H9 (cell line): ENCODE data around the gene KCNE4. TPM values are rescaled to one million over a fixed set of nuclear protein-coding genes. Genes with fewer than 3 reads are reported as not detected.

Source experiments
- DNase-seq: peaks from one replicate; pipeline ENCODE4 v3.0.0-alpha.2; 2017
- H2AFZ ChIP-seq: one replicate; pipeline ENCODE4 v1.6.1; 2013; ENCODE audit warnings: mild to moderate bottlenecking, low read length, control low read depth, moderate library complexity
- H2AK5ac ChIP-seq: 2 replicates; pipeline ENCODE4 v1.6.1; 2013; ENCODE audit warnings: low read length, control low read depth, mixed read lengths; ENCODE audit not compliant: insufficient read length
- H2BK120ac ChIP-seq: one replicate; pipeline ENCODE4 v1.6.1; 2013; ENCODE audit warnings: low read depth, mild to moderate bottlenecking, low read length, control low read depth, inconsistent platforms; ENCODE audit not compliant: poor library complexity, severe bottlenecking
- H2BK12ac ChIP-seq: 2 replicates; pipeline ENCODE4 v1.6.1; 2013; ENCODE audit warnings: low read length, control low read depth, mixed read lengths, low read depth; ENCODE audit not compliant: insufficient read length
- H2BK15ac ChIP-seq: 2 replicates; pipeline ENCODE4 v1.6.1; 2013; ENCODE audit warnings: low read depth, low read length, control low read depth
- H2BK20ac ChIP-seq: one replicate; pipeline ENCODE4 v1.6.1; 2013; ENCODE audit warnings: low read depth, mild to moderate bottlenecking, low read length, control low read depth, inconsistent platforms; ENCODE audit not compliant: poor library complexity, severe bottlenecking
- H2BK5ac ChIP-seq: 2 replicates; pipeline ENCODE4 v1.6.1; 2013; ENCODE audit warnings: low read length, control low read depth, mixed read lengths; ENCODE audit not compliant: insufficient read length
- H3K14ac ChIP-seq: 2 replicates; pipeline ENCODE4 v1.6.1; 2013; ENCODE audit warnings: low read length, control low read depth; ENCODE audit not compliant: insufficient read depth
- H3K18ac ChIP-seq: 2 replicates; pipeline ENCODE4 v1.6.1; 2013; ENCODE audit warnings: low read depth, mild to moderate bottlenecking, mixed read lengths, low read length, control low read depth; ENCODE audit not compliant: insufficient read length
- H3K23ac ChIP-seq: 2 replicates; pipeline ENCODE4 v1.6.1; 2013; ENCODE audit warnings: low read length, control low read depth, mixed read lengths, low read depth; ENCODE audit not compliant: insufficient read length
- H3K23me2 ChIP-seq: 2 replicates; pipeline ENCODE4 v1.6.1; 2013; ENCODE audit warnings: low read depth, mild to moderate bottlenecking, mixed read lengths, low read length, control low read depth; ENCODE audit not compliant: insufficient read length, poor library complexity, severe bottlenecking
- H3K27ac ChIP-seq: 2 replicates; pipeline ENCODE4 v1.5.1; 2013; ENCODE audit warnings: low read length, control low read depth, mixed read lengths, low read depth; ENCODE audit not compliant: insufficient read length
- H3K27me3 ChIP-seq: 2 replicates; pipeline ENCODE4 v1.6.1; 2013; ENCODE audit warnings: low read length, control low read depth, inconsistent platforms; ENCODE audit not compliant: insufficient read depth
- H3K4ac ChIP-seq: 2 replicates; pipeline ENCODE4 v1.6.1; 2013; ENCODE audit warnings: low read depth, mild to moderate bottlenecking, control low read depth, inconsistent platforms, low read length, moderate library complexity
- H3K4me1 ChIP-seq: 2 replicates; pipeline ENCODE4 v1.6.1; 2013; ENCODE audit warnings: low read length, control low read depth, inconsistent platforms; ENCODE audit not compliant: insufficient read depth
- H3K4me2 ChIP-seq: 2 replicates; pipeline ENCODE4 v1.6.1; 2013; ENCODE audit warnings: low read length, control low read depth, mixed read lengths; ENCODE audit not compliant: insufficient read length, insufficient read depth
- H3K56ac ChIP-seq: 2 replicates; pipeline ENCODE4 v1.6.1; 2013; ENCODE audit warnings: low read depth, mild to moderate bottlenecking, mixed read lengths, low read length, control low read depth; ENCODE audit not compliant: insufficient read length
- H3K79me1 ChIP-seq: 2 replicates; pipeline ENCODE4 v1.6.1; 2013; ENCODE audit warnings: low read depth, mild to moderate bottlenecking, moderate library complexity, low read length, control low read depth, inconsistent platforms; ENCODE audit not compliant: insufficient read depth, poor library complexity, severe bottlenecking
- H3K79me2 ChIP-seq: 2 replicates; pipeline ENCODE4 v1.6.1; 2013; ENCODE audit warnings: low read length, control low read depth, inconsistent platforms; ENCODE audit not compliant: insufficient read depth
- H3K9ac ChIP-seq: 2 replicates; pipeline ENCODE4 v1.6.1; 2013; ENCODE audit warnings: low read length, control low read depth, mixed read lengths; ENCODE audit not compliant: insufficient read length; ENCODE audit errors: extremely low read depth
- H3K9me3 ChIP-seq: one replicate; pipeline ENCODE4 v1.6.1; 2013; ENCODE audit warnings: low read depth, low read length, inconsistent platforms; ENCODE audit not compliant: control insufficient read depth
- H3T11ph ChIP-seq: one replicate; pipeline ENCODE4 v1.6.1; 2013; ENCODE audit warnings: mild to moderate bottlenecking, low read length, control low read depth, inconsistent platforms
- H4K20me1 ChIP-seq: one replicate; pipeline ENCODE4 v1.6.1; 2013; ENCODE audit not compliant: control insufficient read depth, insufficient read length, insufficient read depth
- H4K5ac ChIP-seq: 2 replicates; pipeline ENCODE4 v1.6.1; 2013; ENCODE audit warnings: low read depth, mild to moderate bottlenecking, mixed read lengths, low read length, control low read depth; ENCODE audit not compliant: insufficient read length
- H4K8ac ChIP-seq: replicated peaks from 2 replicates; pipeline ENCODE4 v1.6.1; 2013; ENCODE audit warnings: low read length, control low read depth, mixed read lengths, low read depth; ENCODE audit not compliant: insufficient read length
- H4K91ac ChIP-seq: 2 replicates; pipeline ENCODE4 v1.6.1; 2013; ENCODE audit warnings: low read depth, mild to moderate bottlenecking, moderate library complexity, mixed read lengths, low read length, control low read depth; ENCODE audit not compliant: insufficient read length
- H3K27ac Mint-ChIP-seq, 3 experiments: 2 replicates in 2 of 3; 3 replicates in 1 of 3; pipeline ENCODE4 v1.8.0; 2020 to 2021; ENCODE audit warnings: mixed read lengths in 3 of 3, mild to moderate bottlenecking in 1 of 3, moderate library complexity in 1 of 3
- H3K27me3 Mint-ChIP-seq: 2 replicates; pipeline ENCODE4 v1.8.0; 2021; ENCODE audit warnings: low read depth, mild to moderate bottlenecking, moderate library complexity, mixed read lengths
- H3K36me3 Mint-ChIP-seq, 3 experiments: 2 replicates in 2 of 3; 3 replicates in 1 of 3; pipeline ENCODE4 v1.8.0; 2020 to 2021; ENCODE audit warnings: low read depth in 3 of 3, mixed read lengths in 3 of 3; ENCODE audit not compliant: insufficient read depth in 1 of 3
- H3K4me1 Mint-ChIP-seq, 2 experiments: 2 replicates each; pipeline ENCODE4 v1.8.0; 2020; ENCODE audit warnings: mixed read lengths in 2 of 2
- H3K4me3 Mint-ChIP-seq, 2 experiments: 2 replicates in 1 of 2; 3 replicates in 1 of 2; pipeline ENCODE4 v1.8.0; 2020 to 2021; ENCODE audit warnings: mild to moderate bottlenecking in 2 of 2, mixed read lengths in 2 of 2, moderate library complexity in 1 of 2
- H3K9me3 Mint-ChIP-seq, 2 experiments: 2 replicates in 1 of 2; 3 replicates in 1 of 2; pipeline ENCODE4 v1.8.0; 2020; ENCODE audit warnings: mild to moderate bottlenecking in 2 of 2, mixed read lengths in 2 of 2, moderate library complexity in 1 of 2
- WGBS: extraction: QIAGEN DNeasy Blood & Tissue Kit; methylation state at CpG from one replicate; pipeline ENCODE4 v1.1.7; 2013; ENCODE audit warnings: missing lambda C conversion rate, low lambda C conversion rate, mixed read lengths; ENCODE audit not compliant: insufficient read length; ENCODE audit errors: extremely low coverage; 5-methylcytosine and 5-hydroxymethylcytosine counted together
- total RNA-seq: library from RNA; stranded (reverse); gene quantifications from 2 replicates; pipeline ENCODE4 v1.2.1, GENCODE V29; 2021
- TF ChIP-seq, protein P1 (sequence below): fragments of 200-600 bp; sonication (generic); conservative IDR thresholded peaks from 3 replicates; pipeline ENCODE4 v1.8.0; 2021; ENCODE audit warnings: antibody characterized with exemption, mild to moderate bottlenecking

The KCNE4 gene
- total RNA-seq, 1 experiment from 2014 or later = 0.24 TPM

DNA sequence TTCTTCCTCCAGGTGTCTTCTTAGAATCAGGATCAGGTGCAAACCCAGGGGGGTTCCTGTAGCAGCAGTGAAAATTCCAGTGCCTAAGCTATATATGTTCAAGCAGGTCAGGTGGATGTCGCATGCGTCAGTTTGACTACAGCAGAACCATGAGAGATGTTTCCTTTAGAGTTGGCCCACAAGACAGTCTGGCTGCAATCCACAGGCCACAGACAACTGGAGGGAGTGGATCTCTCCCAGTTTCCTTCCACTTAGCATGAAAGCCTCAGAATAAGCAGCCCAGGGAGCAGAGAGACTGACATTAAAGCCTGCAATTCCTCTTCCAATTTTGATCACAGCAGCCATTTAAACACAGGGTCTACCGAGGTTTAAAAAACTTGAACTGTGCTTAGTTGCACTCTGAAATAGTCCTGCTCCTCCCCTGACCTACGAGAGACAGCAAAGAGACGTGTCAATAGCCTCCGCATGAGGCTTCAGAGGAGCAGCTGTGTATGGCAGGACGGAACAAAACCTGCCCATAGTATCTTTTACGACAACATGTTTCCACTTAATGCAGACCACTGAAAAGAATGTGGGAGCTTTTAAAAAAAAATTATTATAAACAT, 988 bp upstream of the KCNE4 start:
- no peaks in the 10 kb centered on the region for H4K20me1 ChIP-seq
- H2BK5ac ChIP-seq = no peak overlapping the region
- no peaks in the 10 kb centered on the region for H3K79me2 ChIP-seq
- no peak overlapping the region for H3K23ac ChIP-seq
- no peak overlapping the region for H3K4me2 ChIP-seq
- no peaks in the 10 kb centered on the region for H3K36me3 Mint-ChIP-seq
- H2BK20ac ChIP-seq = no peak overlapping the region
- H3K4me1 Mint-ChIP-seq = peaks cover 39 to 46% of the 10 kb centered on the region in 2 experiments
- no peak for DNase-seq
- H4K8ac ChIP-seq = no peak overlapping the region
- no peaks in the 10 kb centered on the region for H3K9me3 Mint-ChIP-seq
- no CpG with 5 or more reads among the region's 8 CpGs for WGBS
- H3K56ac ChIP-seq = no peak overlapping the region
- no peak overlapping the region for H3T11ph ChIP-seq
- H4K5ac ChIP-seq = no peak overlapping the region
- H3K27ac ChIP-seq = no peak overlapping the region
- H3K27me3 ChIP-seq = no peaks in the 10 kb centered on the region; the same call in 1 of the 2 replicates
- H2AK5ac ChIP-seq = no peak overlapping the region
- H3K4me1 ChIP-seq = no peaks in the 10 kb centered on the region; the same call in 1 of the 2 replicates
- peaks cover 8% of the 10 kb centered on the region; the same call in 1 of the 2 replicates for H3K27me3 Mint-ChIP-seq
- no peak overlapping the region for H3K18ac ChIP-seq
- H2AFZ ChIP-seq = no peak overlapping the region
- no peak overlapping the region for H3K9ac ChIP-seq
- no peak overlapping the region for H2BK15ac ChIP-seq
- no peak overlapping the region for H3K4me3 Mint-ChIP-seq
- H3K4ac ChIP-seq = no peak overlapping the region
- H2BK120ac ChIP-seq = no peak overlapping the region
- H3K14ac ChIP-seq = no peak overlapping the region
- no peaks in the 10 kb centered on the region for H3K23me2 ChIP-seq
- H4K91ac ChIP-seq = no peak overlapping the region
- H3K27ac Mint-ChIP-seq = no peak overlapping the region
- no peak overlapping the region for H2BK12ac ChIP-seq
- no peaks in the 10 kb centered on the region for H3K79me1 ChIP-seq
- TF ChIP-seq, protein P1, sequence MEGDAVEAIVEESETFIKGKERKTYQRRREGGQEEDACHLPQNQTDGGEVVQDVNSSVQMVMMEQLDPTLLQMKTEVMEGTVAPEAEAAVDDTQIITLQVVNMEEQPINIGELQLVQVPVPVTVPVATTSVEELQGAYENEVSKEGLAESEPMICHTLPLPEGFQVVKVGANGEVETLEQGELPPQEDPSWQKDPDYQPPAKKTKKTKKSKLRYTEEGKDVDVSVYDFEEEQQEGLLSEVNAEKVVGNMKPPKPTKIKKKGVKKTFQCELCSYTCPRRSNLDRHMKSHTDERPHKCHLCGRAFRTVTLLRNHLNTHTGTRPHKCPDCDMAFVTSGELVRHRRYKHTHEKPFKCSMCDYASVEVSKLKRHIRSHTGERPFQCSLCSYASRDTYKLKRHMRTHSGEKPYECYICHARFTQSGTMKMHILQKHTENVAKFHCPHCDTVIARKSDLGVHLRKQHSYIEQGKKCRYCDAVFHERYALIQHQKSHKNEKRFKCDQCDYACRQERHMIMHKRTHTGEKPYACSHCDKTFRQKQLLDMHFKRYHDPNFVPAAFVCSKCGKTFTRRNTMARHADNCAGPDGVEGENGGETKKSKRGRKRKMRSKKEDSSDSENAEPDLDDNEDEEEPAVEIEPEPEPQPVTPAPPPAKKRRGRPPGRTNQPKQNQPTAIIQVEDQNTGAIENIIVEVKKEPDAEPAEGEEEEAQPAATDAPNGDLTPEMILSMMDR = no peak
- H3K9me3 ChIP-seq = no peaks in the 10 kb centered on the region
